Adipocyte (in vitro differentiated cells): Measurements from ENCODE around the gene PIK3R5.

Experiments used
- DNase-seq: peaks from one replicate; pipeline ENCODE4 v3.0.0-alpha.2; 2015; ENCODE audit warnings: low read depth
- H3K27me3 ChIP-seq: replicated peaks from 2 replicates; pipeline ENCODE4 v1.7.0; 2013; ENCODE audit warnings: mild to moderate bottlenecking, low read length, moderate library complexity; ENCODE audit not compliant: control insufficient read depth, insufficient read depth
- H3K36me3 ChIP-seq: 2 replicates; pipeline ENCODE4 v1.7.0; 2013; ENCODE audit warnings: low read length, mild to moderate bottlenecking, moderate library complexity; ENCODE audit not compliant: control insufficient read depth, insufficient read depth, severe bottlenecking
- H3K4me1 ChIP-seq: 2 replicates; pipeline ENCODE4 v1.7.0; 2013; ENCODE audit warnings: mild to moderate bottlenecking, low read length, moderate library complexity; ENCODE audit not compliant: control insufficient read depth, insufficient read depth
- H3K4me3 ChIP-seq: 2 replicates; pipeline ENCODE4 v1.7.0; 2013; ENCODE audit warnings: mild to moderate bottlenecking, low read length, moderate library complexity
- H3K9ac ChIP-seq: 2 replicates; pipeline ENCODE4 v1.7.0; 2013; ENCODE audit warnings: mild to moderate bottlenecking, low read length, moderate library complexity
- H3K9me3 ChIP-seq: 2 replicates; pipeline ENCODE4 v1.7.0; 2013; ENCODE audit warnings: mild to moderate bottlenecking, low read length, moderate library complexity; ENCODE audit not compliant: control insufficient read depth

PIK3R5 gene

GRCh38 chr17:8870406-8871040, 95.0 kb downstream of the PIK3R5 start:
- peaks cover 5% of the 10 kb centered on the region for H3K9me3 ChIP-seq
- no peak overlapping the region for H3K9ac ChIP-seq
- no peaks in the 10 kb centered on the region for H3K36me3 ChIP-seq
- H3K4me3 ChIP-seq: no peak overlapping the region
- H3K4me1 ChIP-seq: no peaks in the 10 kb centered on the region
- peaks cover 58% of the 10 kb centered on the region for H3K27me3 ChIP-seq
- no peak for DNase-seq

- Histone ChIP-seq H3K4me3 (no peak overlapping the region), H3K36me3 (no peaks in the 10 kb centered on the region), H3K9ac (no peak overlapping the region), H3K4me1 (no peaks in the 10 kb centered on the region), H3K27me3 (peaks cover 53% of the 10 kb centered on the region), H3K9me3 (peaks cover 5% of the 10 kb centered on the region)
- DNase-seq: no peak
These were observed 96.2 kb downstream of the PIK3R5 start for GRCh38 chr17:8869114-8869815.

- Histone ChIP-seq H3K36me3 (no peaks in the 10 kb centered on the region), H3K27me3 (peaks cover 47% of the 10 kb centered on the region), H3K9ac (no peak overlapping the region), H3K4me1 (no peaks in the 10 kb centered on the region), H3K9me3 (peaks cover 5% of the 10 kb centered on the region), H3K4me3 (no peak overlapping the region)
- DNase-seq: no peak
These were observed 97.0 kb downstream of the PIK3R5 start for GRCh38 chr17:8868529-8868951.

GRCh38 chr17:8868092-8868491, 97.4 kb downstream of the PIK3R5 start:
- Histone ChIP-seq H3K9ac (no peak overlapping the region), H3K4me3 (no peak overlapping the region), H3K4me1 (no peaks in the 10 kb centered on the region), H3K27me3 (peaks cover 43% of the 10 kb centered on the region), H3K36me3 (no peaks in the 10 kb centered on the region), H3K9me3 (peaks cover 5% of the 10 kb centered on the region)
- DNase-seq: no peak

GRCh38 chr17:8867361-8867981, 98.0 kb downstream of the PIK3R5 start, which contains the start of gene PIK3R6:
PIK3R6 (minus strand) TSS chr17:8867674; CDS start chr17:8849794, 17,880 bp downstream.
- H3K27me3 ChIP-seq: peaks cover 42% of the 10 kb centered on the region
- no peak within 1 kb of the TSS for H3K4me3 ChIP-seq
- H3K36me3 ChIP-seq: no peaks in the 10 kb centered on the region
- no peaks in the 10 kb centered on the region for H3K4me1 ChIP-seq
- H3K9ac ChIP-seq: no peak within 1 kb of the TSS
- peaks cover 5% of the 10 kb centered on the region for H3K9me3 ChIP-seq
- no peak for DNase-seq

- Histone ChIP-seq H3K27me3 (peaks cover 44% of the 10 kb centered on the region), H3K36me3 (no peaks in the 10 kb centered on the region), H3K4me1 (no peaks in the 10 kb centered on the region), H3K9me3 (peaks cover under 1% of the 10 kb centered on the region), H3K9ac (no peak overlapping the region), H3K4me3 (no peak overlapping the region)
- DNase-seq: no peak
These were observed 99.7 kb downstream of the PIK3R5 start for GRCh38 chr17:8865811-8866210.

GRCh38 chr17:8865385-8865784, 100.1 kb downstream of the PIK3R5 start:
- no peak for DNase-seq
- H3K4me3 ChIP-seq: no peak overlapping the region

GRCh38 chr17:8862213-8863056, 103.1 kb downstream of the PIK3R5 start:
- peaks cover 20% of the 10 kb centered on the region for H3K27me3 ChIP-seq
- no peak overlapping the region for H3K9ac ChIP-seq
- H3K4me1 ChIP-seq: peaks cover 12% of the 10 kb centered on the region
- no peak overlapping the region for H3K4me3 ChIP-seq
- DNase-seq: no peak
- no peaks in the 10 kb centered on the region for H3K36me3 ChIP-seq
- no peaks in the 10 kb centered on the region for H3K9me3 ChIP-seq

More at GRCh38 chr17:8865385-8865784, 100.1 kb downstream of the PIK3R5 start:
- Histone ChIP-seq H3K9me3 (no peaks in the 10 kb centered on the region), H3K36me3 (no peaks in the 10 kb centered on the region), H3K9ac (no peak overlapping the region), H3K4me1 (no peaks in the 10 kb centered on the region), H3K27me3 (peaks cover 44% of the 10 kb centered on the region)

GRCh38 chr17:8861495-8862181, 103.9 kb downstream of the PIK3R5 start:
- peaks cover 13% of the 10 kb centered on the region for H3K27me3 ChIP-seq
- H3K9me3 ChIP-seq: no peaks in the 10 kb centered on the region
- no peak overlapping the region for H3K9ac ChIP-seq
- no peak for DNase-seq
- peaks cover 20% of the 10 kb centered on the region for H3K4me1 ChIP-seq
- H3K4me3 ChIP-seq: no peak overlapping the region
- no peaks in the 10 kb centered on the region for H3K36me3 ChIP-seq

GRCh38 chr17:8859804-8860430, 105.6 kb downstream of the PIK3R5 start:
- H3K4me3 ChIP-seq: no peak overlapping the region
- no peak overlapping the region for H3K9ac ChIP-seq
- no peaks in the 10 kb centered on the region for H3K9me3 ChIP-seq
- H3K27me3 ChIP-seq: peaks cover 15% of the 10 kb centered on the region
- no peaks in the 10 kb centered on the region for H3K36me3 ChIP-seq
- no peak for DNase-seq
- H3K4me1 ChIP-seq: peaks cover 20% of the 10 kb centered on the region
